Dedifferentiated amniotic fluid mesenchymal stem cell (primary cell): ENCODE measurements around the gene SUCNR1.
"Not testable (repeated sequence)": the region's sequence is repeated elsewhere in the genome, so short reads cannot be mapped to it uniquely, and the experiment has no call there.

Source experiments
- DNase-seq: peaks from one replicate; pipeline ENCODE4 v3.0.0-alpha.2; 2016; ENCODE audit errors: extremely low spot score

SUCNR1 gene

GRCh38 chr3:151900884-151901643, 27.6 kb downstream of the SUCNR1 start:
- DNase-seq = no peak

GRCh38 chr3:151901644-151902285, 28.3 kb downstream of the SUCNR1 start:
- DNase-seq = no peak

- peak; percentile 48 for DNase-seq
Observed at GRCh38 chr3:151903501-151903991, 30.1 kb downstream of the SUCNR1 start.

GRCh38 chr3:151905647-151906046, 32.2 kb downstream of the SUCNR1 start:
- no peak for DNase-seq

- DNase-seq = no peak
Observed at GRCh38 chr3:151906751-151907150, 33.3 kb downstream of the SUCNR1 start.

- DNase-seq = no peak
Observed at GRCh38 chr3:151908399-151908798, 35.0 kb downstream of the SUCNR1 start.

GRCh38 chr3:151909681-151910405, 36.4 kb downstream of the SUCNR1 start:
- DNase-seq = no peak

GRCh38 chr3:151911462-151911861, 38.0 kb downstream of the SUCNR1 start:
- DNase-seq = no peak

GRCh38 chr3:151912028-151912427, 38.6 kb downstream of the SUCNR1 start:
- no peak for DNase-seq

- DNase-seq = no peak
Observed at GRCh38 chr3:151916781-151917180, 43.3 kb downstream of the SUCNR1 start.

- DNase-seq = peak; percentile 63
Observed at GRCh38 chr3:151918253-151919029, 45.0 kb downstream of the SUCNR1 start.

- no peak for DNase-seq
Observed at GRCh38 chr3:151919030-151919328, 45.5 kb downstream of the SUCNR1 start.

- DNase-seq = no peak
Observed at GRCh38 chr3:151919446-151919845, 46.0 kb downstream of the SUCNR1 start.

GRCh38 chr3:151923901-151924300, 50.5 kb downstream of the SUCNR1 start:
- peak; percentile 51 for DNase-seq

GRCh38 chr3:151924753-151925152, 51.3 kb downstream of the SUCNR1 start:
- no peak for DNase-seq

GRCh38 chr3:151925419-151925818, 52.0 kb downstream of the SUCNR1 start:
- no peak for DNase-seq

GRCh38 chr3:151925876-151926275, 52.4 kb downstream of the SUCNR1 start:
- peak; percentile 77 for DNase-seq

- peak; percentile 70 for DNase-seq
Observed at GRCh38 chr3:151926956-151927355, 53.5 kb downstream of the SUCNR1 start.

GRCh38 chr3:151927915-151928525, 54.6 kb downstream of the SUCNR1 start:
- not testable (repeated sequence) for DNase-seq

- no peak for DNase-seq
Observed at GRCh38 chr3:151931171-151931570, 57.7 kb downstream of the SUCNR1 start.

GRCh38 chr3:151933234-151933853, 59.9 kb downstream of the SUCNR1 start:
- DNase-seq = peak; percentile 68
